Activated CD8-positive, alpha-beta T cell treated with anti-CD3 and anti-CD28 coated beads for 36 hours (primary cell): ENCODE measurements around the gene PTX4. TPM values are rescaled to one million over a fixed set of nuclear protein-coding genes. Genes with fewer than 3 reads are reported as not detected.

Experiments
- ATAC-seq: fragments of 200-7000 bp; cut with Tn5 transposase; one replicate; pipeline ENCODE4 v1.10.0; 2021; ENCODE audit warnings: mild to moderate bottlenecking, moderate library complexity
- CTCF ChIA-PET: fragments of 350-600 bp; sonication (Branson Sonifier 250); formaldehyde crosslinking; loops from one replicate; lab custom pipeline; 2021; ENCODE audit warnings: antibody characterized with exemption; lab: Charles Lee
- POLR2A ChIA-PET: fragments of 350-600 bp; sonication (Branson Sonifier 250); formaldehyde crosslinking; loops from one replicate; lab custom pipeline; 2021; ENCODE audit warnings: antibody characterized with exemption; lab: Charles Lee
- DNase-seq: peaks from one replicate; pipeline ENCODE4 v3.0.0-alpha.2; 2020
- H3K27ac Mint-ChIP-seq: one replicate; pipeline ENCODE4 v1.8.0; 2021; ENCODE audit warnings: mild to moderate bottlenecking, mixed read lengths
- H3K27me3 Mint-ChIP-seq: one replicate; pipeline ENCODE4 v1.8.0; 2021; ENCODE audit warnings: mixed read lengths
- H3K36me3 Mint-ChIP-seq: one replicate; pipeline ENCODE4 v1.8.0; 2021; ENCODE audit warnings: low read depth, mixed read lengths
- H3K4me1 Mint-ChIP-seq: one replicate; pipeline ENCODE4 v1.8.0; 2021; ENCODE audit warnings: low read depth, mixed read lengths
- H3K4me3 Mint-ChIP-seq: one replicate; pipeline ENCODE4 v1.8.0; 2021; ENCODE audit warnings: mild to moderate bottlenecking, moderate library complexity, mixed read lengths
- H3K9me3 Mint-ChIP-seq: one replicate; pipeline ENCODE4 v1.8.0; 2021; ENCODE audit warnings: mixed read lengths
- intact Hi-C: fragments of 100-400 bp; cut with micrococcal nuclease; formaldehyde crosslinking; loops from one replicate; pipeline ENCODE4 v1.10.0; 2022
- total RNA-seq, 2 experiments: library from RNA; stranded (reverse); gene quantifications; one replicate each; pipeline ENCODE4 v1.2.3, GENCODE V29; 2021
- TF ChIP-seq, protein P1 (sequence below): fragments of 200-600 bp; IDR thresholded peaks from one replicate; pipeline ENCODE4 v1.8.0; 2022; ENCODE audit warnings: antibody characterized with exemption, mild to moderate bottlenecking

PTX4 gene
- total RNA-seq, 2 experiments from 2014 or later = not detected

DNA sequence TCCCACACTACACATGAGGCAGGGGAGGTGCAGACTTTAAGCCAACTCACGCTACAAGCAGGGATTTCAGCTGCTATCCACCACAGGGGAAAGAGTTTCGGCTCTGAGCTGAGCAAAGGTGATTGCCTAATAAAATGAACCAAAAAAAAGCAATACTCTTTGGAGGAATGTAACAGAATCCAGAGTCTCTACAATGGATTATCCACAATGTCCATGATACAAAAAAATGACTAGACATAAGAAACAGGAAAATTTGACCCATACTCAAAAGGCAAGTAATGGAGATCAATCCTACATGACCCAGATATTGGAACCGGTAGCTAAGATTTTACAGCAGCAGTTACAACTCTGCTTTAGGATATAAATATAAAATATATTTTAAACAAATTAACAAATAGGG, 25.8 kb upstream of the PTX4 start:
- intact Hi-C loops = no loop called here

DNA sequence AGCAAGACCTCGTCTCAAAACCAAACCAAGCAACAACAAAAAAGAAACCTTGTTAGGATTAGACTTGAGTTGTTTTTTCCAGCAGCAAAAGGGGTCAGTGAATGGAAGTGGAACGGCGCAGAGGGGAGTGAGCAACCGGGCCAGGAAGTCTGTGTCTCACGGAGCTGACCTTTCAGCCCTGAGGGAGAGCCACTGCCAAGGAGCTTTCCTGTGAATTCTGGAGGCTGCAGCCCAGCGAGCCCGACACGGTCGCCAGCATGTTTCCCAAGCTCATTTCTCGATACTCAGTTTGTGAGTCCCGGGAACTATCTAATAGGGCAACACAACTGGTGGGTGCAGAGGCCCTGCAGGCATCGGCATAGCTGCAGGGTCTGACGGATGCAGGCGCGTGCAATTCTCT, 24.0 kb upstream of the PTX4 start:
- H3K4me1 Mint-ChIP-seq = no peaks in the 10 kb centered on the region
- H3K9me3 Mint-ChIP-seq = no peaks in the 10 kb centered on the region
- TF ChIP-seq, protein P1, sequence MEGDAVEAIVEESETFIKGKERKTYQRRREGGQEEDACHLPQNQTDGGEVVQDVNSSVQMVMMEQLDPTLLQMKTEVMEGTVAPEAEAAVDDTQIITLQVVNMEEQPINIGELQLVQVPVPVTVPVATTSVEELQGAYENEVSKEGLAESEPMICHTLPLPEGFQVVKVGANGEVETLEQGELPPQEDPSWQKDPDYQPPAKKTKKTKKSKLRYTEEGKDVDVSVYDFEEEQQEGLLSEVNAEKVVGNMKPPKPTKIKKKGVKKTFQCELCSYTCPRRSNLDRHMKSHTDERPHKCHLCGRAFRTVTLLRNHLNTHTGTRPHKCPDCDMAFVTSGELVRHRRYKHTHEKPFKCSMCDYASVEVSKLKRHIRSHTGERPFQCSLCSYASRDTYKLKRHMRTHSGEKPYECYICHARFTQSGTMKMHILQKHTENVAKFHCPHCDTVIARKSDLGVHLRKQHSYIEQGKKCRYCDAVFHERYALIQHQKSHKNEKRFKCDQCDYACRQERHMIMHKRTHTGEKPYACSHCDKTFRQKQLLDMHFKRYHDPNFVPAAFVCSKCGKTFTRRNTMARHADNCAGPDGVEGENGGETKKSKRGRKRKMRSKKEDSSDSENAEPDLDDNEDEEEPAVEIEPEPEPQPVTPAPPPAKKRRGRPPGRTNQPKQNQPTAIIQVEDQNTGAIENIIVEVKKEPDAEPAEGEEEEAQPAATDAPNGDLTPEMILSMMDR = no peak
- no peaks in the 10 kb centered on the region for H3K27me3 Mint-ChIP-seq
- ChIA-PET POLR2A (interaction anchor here (1.0 to 1.3 kb wide), 4 partner anchors 9 to 19 kb away, joined by 3 to 6 read pairs (median 4); no protein-coding TSS in a partner anchor), CTCF (no interaction called here)
- peaks cover 24% of the 10 kb centered on the region for H3K36me3 Mint-ChIP-seq
- ATAC-seq (no peak), DNase-seq (no peak)
- H3K4me3 Mint-ChIP-seq = no peak overlapping the region
- intact Hi-C loops = no loop called here
- H3K27ac Mint-ChIP-seq = no peak overlapping the region

More for the DNA sequence above, 25.8 kb upstream of the PTX4 start:
- ATAC-seq (no peak), DNase-seq (no peak)
- H3K36me3 Mint-ChIP-seq = peaks cover 24% of the 10 kb centered on the region
- no peaks in the 10 kb centered on the region for H3K4me1 Mint-ChIP-seq
- H3K27me3 Mint-ChIP-seq = no peaks in the 10 kb centered on the region
- ChIA-PET CTCF (interaction anchor here (0.6 kb wide), 1 partner anchor 163 kb away, joined by 3 read pairs; the partner anchor contains the start of gene JPT2), POLR2A (interaction anchor here (0.6 to 1.3 kb wide), 6 partner anchors 9 to 624 kb away, joined by 3 to 8 read pairs (median 4); no protein-coding TSS in a partner anchor)
- no peaks in the 10 kb centered on the region for H3K9me3 Mint-ChIP-seq
- no peak overlapping the region for H3K27ac Mint-ChIP-seq
- H3K4me3 Mint-ChIP-seq = no peak overlapping the region
- TF ChIP-seq, protein P1 = no peak

DNA sequence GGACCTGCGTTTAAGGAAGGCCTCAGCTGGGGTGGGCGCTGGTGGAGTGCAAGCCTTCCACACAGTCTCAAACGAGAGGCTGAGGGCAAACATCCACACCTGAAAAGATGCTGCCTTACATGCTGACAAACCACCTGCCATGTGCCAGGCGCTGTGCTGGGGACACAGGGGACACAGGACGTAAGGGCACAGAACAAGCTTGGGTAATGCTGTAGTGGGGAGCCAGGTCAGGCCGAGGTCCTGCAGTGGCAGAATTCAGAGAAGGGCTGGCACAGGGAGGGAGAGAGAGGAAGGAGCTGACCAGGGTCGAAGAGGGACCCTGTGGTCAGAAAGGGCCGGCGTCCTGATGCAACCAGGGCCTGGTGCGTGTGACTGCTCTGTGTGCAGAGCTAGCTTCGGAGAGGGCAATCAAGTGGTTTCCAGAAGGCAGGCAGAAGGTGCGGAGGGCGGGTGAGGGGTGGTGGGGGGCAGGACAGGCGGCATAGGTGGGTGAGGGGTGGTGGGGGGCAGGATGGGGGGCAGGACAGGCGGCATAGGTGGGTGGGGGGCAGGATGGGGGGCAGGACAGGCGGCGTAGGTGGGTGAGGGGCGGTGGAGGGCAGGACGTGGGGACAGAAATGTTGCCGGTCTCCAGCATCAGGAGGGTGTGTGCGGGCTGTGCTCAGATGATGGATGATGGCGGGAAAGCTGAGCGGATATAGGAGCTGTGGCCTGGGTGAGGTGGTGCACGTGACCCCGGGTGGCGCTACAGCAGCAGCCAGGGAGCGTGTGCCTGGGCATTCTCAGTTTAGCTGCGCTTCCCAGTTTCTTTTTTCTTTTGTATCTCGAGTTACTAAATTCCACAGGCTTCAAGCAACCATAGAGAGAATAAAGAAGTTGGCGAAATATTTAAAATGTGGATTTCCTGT, 23.2 kb upstream of the PTX4 start:
- Mint-ChIP-seq H3K27me3 (no peaks in the 10 kb centered on the region), H3K4me1 (no peaks in the 10 kb centered on the region), H3K27ac (no peak overlapping the region), H3K36me3 (peaks cover 24% of the 10 kb centered on the region), H3K9me3 (no peaks in the 10 kb centered on the region), H3K4me3 (no peak overlapping the region)
- no peak for DNase-seq
- no peak for ATAC-seq
- ChIA-PET POLR2A (interaction anchor here (0.7 to 1.3 kb wide), 6 partner anchors 10 to 133 kb away, joined by 3 to 6 read pairs (median 3); no protein-coding TSS in a partner anchor), CTCF (interaction anchor here (0.6 kb wide), 1 partner anchor 148 kb away, joined by 3 read pairs; no protein-coding TSS in a partner anchor)
- intact Hi-C loops = no loop called here
- TF ChIP-seq, protein P1 = no peak

DNA sequence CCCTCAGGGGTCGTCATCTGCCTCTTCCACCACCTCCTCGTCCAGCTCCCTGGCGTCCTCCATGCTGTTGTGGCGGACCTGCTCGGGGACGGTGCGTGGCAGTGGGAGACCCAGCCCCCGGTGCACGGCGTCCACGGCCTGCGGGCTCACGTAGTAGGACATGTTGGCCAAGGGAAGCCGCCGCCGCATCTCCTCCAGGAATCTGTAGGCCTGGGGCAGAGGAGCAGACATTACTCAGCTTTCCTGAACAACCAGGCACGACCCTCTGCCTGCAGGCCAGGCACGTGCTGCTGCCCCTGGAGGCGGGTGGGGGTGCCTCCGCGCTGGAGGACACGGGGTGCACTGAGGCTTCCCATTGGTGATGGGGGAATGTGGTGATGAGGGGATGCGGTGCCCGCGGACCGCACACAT, 22.2 kb upstream of the PTX4 start:
- H3K4me1 Mint-ChIP-seq = no peaks in the 10 kb centered on the region
- TF ChIP-seq, protein P1 = no peak
- no peaks in the 10 kb centered on the region for H3K9me3 Mint-ChIP-seq
- H3K4me3 Mint-ChIP-seq = no peak overlapping the region
- no peak overlapping the region for H3K27ac Mint-ChIP-seq
- H3K36me3 Mint-ChIP-seq = peaks cover 24% of the 10 kb centered on the region
- no peak for DNase-seq
- no peaks in the 10 kb centered on the region for H3K27me3 Mint-ChIP-seq
- ChIA-PET POLR2A (interaction anchor here (0.5 to 0.7 kb wide), 2 partner anchors 132 to 218 kb away, joined by 3 read pairs; no protein-coding TSS in a partner anchor), CTCF (interaction anchor here (0.6 kb wide), 1 partner anchor 147 kb away, joined by 3 read pairs; no protein-coding TSS in a partner anchor)
- intact Hi-C loops = no loop called here
- ATAC-seq = no peak

DNA sequence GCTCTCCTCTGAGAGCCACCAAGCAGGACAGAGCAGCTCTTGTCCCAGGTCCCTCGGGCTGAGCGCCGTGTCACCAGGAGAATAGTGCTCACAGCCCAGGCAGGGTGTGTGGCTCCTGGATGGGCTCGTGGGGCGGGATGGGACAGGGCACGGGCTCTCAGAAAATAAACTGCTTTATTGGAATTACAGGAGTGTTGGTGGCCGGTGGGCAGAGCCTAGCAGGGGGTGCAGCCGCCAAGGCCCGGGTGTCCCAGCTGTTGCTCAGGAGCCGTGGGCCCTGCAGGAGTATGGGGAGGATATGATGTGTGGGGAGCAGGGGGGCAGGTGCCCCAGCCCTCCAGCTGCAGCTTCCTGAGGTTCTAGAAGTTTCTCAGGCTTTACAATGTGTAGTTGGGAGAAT, 21.5 kb upstream of the PTX4 start:
- intact Hi-C loops = no loop called here

More for the DNA sequence above, 21.5 kb upstream of the PTX4 start:
- CTCF ChIA-PET = no interaction called here
- H3K27me3 Mint-ChIP-seq = no peaks in the 10 kb centered on the region
- H3K4me3 Mint-ChIP-seq = no peak overlapping the region
- DNase-seq (no peak), ATAC-seq (no peak)
- TF ChIP-seq, protein P1 = no peak
- no peaks in the 10 kb centered on the region for H3K9me3 Mint-ChIP-seq
- no peak overlapping the region for H3K27ac Mint-ChIP-seq
- POLR2A ChIA-PET = no interaction called here
- H3K36me3 Mint-ChIP-seq = peaks cover 24% of the 10 kb centered on the region
- no peaks in the 10 kb centered on the region for H3K4me1 Mint-ChIP-seq
